NCI-H187 treated with DMSO at 0.1 percent for 48 hours (cell line): ENCODE results near the gene CALML3.

Experiments used
- DNase-seq: peaks from one replicate; lab custom pipeline; 2025; lab: John Stamatoyannopoulos, UW

CALML3 gene

DNA sequence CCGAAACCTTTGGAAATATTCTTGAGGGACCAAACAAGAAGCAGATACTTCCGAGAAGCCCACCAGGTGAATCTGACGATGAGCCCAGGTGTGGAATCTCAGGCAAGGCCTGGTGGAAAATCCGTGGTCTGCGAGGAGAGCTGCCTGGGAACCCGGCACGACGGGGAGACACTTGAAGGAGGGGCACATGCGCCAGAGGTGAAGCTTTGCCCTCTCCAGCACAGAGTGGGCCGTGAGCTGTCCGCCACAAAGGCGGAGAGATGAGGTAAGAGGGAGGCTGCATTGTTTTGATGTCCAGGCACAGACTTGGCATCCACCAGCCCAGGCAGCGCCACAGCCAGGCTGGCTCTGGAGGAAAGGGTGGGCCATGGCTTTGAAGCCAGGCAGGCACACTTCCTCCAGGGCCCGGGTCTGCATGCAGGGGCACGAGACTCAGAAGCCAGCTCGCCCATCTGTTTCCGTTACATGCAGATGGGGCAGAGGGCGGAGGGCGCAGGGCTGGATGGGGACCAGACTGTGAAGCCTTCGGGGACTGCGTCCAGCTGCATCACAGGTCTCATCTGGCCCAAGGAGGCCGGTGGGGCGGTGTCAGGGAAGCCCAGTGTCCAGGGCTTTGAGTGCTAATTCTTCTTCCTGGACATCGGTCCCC lies 45.4 kb downstream of the CALML3 start:
- no peak for DNase-seq

DNA sequence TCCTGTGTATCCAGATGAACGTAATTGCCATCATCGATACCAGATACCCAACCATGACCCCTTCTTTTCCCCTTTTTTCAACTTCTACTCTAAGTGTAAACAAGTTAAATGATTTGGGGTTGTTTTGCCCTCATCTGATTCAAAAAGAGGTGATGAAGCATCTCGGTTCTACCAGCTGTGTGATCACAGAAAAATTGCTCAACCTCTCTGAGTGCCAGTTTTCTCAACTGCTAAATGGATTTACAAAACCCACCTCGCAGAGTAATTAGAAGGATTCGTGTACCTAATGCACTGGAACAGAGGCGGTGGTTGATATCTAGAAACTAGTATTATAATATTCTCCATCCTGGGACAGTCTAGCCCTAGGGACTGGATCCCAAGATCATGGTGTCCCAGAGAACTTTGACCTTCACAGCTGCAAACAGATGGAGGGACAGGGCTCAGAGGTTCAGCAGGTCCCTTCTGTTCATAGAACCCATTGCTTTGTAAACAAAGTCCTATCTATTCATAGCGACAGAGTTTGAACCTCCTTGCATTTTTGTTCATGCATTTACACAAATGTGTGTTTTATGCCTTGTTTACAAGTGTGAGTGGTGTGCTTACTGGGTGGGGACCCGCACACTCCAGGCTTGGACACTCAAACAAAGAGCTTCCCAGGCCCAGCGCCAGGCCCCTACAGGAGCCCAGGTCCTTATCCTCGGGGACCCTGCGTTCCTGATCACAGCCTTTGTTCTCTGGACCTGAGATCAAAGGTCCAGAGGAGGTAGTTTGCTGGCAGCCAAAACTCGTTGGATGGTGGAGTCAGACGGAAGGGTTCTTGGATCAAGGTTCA lies 46.4 kb downstream of the CALML3 start:
- DNase-seq, result no peak

DNA sequence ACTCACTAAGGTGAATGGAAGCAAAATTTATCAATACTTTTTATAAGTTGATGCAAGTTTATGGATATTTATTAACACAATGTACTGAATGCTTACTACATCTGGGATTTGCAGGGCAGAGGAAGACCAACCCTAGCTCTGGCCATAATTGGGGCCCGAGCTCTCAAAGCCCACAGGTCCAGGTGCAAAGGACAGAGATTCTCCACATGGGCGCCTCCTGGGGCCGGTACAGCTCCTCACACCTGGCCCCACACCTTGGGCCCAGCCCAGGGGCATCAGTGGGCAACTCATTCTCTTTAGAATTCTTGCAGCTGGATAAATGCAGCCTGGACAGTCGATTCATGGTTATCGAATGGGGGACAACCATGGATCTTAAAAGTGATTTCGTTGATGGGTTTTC lies 47.1 kb downstream of the CALML3 start:
- no peak for DNase-seq

DNA sequence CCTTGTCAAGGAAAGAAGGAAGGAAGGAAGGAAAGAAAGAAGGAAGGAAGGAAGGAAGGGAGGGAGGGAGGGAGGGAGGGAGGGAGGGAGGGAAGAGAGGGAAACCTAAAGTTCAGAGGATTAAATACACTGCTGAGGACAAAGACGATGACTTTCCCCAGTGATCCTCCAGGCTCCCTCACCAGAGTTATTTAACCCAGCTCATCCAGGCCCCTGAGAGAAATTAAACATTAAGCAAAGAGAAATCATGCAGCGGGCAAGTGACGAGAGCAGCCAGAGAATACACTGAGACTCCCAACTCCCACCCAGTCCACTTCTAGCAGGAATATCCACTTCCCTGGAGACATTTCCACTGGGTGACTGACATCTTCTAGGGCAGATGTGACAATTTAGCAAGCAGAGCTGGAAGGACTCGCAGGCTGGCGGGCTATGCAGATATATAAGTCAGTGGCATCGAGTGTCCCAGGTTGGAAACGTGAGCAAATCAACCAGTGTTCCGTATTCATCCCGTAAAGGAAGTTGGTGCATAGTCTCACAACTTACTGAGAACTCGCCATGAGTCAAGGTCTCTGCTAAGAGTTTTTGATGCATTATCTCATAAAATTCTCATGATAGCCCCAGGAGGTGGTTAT lies 48.7 kb downstream of the CALML3 start:
- DNase-seq, result no peak

DNA sequence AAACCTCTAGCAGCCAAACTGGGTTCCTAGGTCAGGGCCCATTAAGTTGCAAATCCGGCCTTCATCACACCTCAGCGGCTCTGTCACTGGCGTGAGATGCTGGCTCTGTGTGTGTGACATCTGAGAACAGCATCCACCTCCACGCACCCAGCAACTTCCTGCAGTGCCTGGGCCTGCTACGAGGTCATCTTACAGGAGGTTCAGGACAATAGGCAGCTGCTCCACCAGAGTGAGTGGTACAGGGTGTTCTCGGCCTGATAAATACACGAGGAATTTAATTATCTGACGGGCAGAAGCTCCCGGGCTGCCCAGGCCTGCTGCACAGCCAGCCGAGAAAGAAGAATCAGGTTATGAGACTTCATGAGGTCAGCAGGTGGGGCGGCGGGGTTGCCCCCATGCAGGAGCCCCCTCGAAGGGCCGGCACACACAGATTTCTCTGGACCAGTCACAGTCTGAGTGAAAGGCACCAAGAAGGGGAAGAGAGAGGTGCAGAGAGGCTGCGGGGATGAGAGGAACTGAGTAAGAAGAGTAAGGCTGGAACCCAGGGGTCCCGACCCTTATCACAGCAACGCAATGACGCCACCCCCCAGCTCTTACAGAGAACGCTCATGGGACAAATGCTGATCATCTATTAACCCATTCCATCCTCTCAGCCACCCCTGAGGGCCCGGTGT lies 49.3 kb downstream of the CALML3 start:
- DNase-seq, result no peak

DNA sequence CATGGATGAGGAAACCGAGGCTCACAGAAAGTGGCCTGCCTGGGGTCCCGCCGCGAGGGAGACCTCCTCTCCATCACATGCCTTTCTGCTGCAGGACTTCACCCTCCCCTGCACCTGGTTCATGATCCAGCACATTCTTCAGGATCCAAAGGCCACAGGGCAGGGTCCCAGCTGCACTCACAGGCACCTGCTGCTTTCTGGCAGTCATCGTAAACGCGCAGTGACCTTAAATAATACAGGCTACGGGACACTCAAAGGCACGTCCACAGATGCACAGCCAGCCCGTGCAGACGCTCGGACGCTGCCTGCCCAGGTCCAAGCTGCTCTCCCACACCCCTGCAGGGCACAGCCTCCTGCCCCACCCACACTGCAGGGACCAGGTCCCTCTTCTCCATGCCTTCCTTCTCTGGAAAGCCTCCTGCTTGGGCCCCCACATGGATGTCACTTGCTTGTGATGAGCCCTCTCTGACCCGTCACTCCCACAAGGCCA lies 49.9 kb downstream of the CALML3 start:
- DNase-seq, result no peak

DNA sequence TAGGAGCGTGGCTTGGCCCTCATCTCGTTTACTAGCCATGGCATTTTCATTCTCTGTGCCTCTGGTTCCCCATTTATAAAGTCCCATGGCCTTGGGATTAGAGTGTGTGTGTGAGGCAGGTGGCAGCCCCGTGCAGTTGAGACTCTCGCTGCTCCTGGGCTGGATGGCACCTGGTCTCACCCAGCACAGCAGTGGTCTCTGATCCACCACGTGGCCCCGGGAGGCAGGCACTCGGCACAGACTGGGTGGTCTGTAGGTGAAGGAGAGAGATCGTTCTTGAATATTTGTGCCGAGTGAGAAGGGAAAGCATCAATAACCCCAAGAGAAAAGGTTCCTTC lies 50.4 kb downstream of the CALML3 start:
- no peak for DNase-seq

DNA sequence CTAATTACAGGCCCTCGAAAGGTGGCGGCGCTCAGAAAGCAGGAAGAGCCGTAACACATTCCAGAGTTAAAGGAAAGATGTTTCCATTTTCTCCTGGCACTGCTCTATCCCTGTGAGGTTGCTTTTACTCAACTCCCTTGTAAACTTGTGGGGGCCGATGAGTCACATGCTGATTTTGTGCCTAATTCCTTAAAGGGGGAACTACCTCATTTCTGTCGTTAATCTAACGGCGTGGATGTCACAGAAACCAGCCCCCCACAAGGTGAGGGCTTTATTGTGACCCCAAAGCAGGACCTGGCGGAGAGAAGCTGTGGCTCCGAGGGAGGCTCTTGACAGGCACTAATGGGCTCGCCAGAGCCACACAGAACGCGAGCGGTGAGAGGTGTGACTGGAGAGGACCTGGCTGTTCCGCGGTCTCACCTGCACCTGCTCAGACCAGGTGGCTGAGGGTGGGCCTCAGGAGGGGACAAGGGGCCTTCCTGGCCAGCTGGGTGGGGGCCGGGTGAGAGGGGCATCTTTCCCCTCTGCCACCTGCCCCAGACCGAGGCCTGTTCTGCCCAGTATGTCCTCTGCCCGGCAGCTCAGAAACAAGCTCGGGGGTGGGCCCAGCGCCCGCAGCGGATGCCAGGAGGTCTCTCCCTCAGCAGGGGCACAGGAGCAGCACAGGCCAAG lies 50.9 kb downstream of the CALML3 start:
- no peak for DNase-seq

DNA sequence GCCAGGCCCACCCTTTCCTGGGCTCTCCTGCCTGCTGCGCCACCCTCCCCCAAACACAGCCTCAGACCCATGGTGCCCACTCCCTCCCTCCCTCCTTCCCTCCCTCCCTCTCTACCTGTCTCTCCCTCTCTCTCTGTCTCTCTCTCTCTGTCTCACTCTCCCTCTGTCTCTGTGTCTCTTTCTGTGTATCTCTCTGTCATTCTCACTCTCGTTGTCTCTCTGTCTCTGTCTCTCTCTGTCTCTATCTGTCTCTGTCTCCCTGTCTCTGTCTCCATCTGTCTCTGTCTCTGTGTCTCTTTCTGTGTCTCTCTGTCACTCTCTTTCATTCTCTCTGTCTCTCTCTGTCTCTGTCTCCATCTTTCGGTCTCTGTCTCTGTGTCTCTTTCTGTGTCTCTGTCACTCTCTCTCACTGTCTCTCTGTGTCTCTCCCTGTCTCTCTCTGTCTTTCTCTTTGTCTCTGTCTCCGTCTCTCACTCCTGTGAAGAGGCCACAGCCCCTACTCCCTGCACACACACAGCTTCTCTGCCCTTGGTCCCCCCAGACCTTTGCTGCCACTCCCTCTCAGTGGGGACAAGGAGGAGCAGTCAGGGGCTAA lies 51.5 kb downstream of the CALML3 start:
- DNase-seq, result no peak
